ENCODE data around the gene RAB11B. TPM values are rescaled to one million over a fixed set of nuclear protein-coding genes. Genes with fewer than 3 reads are reported as not detected.
"Not testable (repeated sequence)": the region's sequence is repeated elsewhere in the genome, so short reads cannot be mapped to it uniquely, and the experiment has no call there.

The RAB11B gene
- total RNA-seq, 2 donors from 2014 or later, result 83.1 to 86.9 TPM

DNA sequence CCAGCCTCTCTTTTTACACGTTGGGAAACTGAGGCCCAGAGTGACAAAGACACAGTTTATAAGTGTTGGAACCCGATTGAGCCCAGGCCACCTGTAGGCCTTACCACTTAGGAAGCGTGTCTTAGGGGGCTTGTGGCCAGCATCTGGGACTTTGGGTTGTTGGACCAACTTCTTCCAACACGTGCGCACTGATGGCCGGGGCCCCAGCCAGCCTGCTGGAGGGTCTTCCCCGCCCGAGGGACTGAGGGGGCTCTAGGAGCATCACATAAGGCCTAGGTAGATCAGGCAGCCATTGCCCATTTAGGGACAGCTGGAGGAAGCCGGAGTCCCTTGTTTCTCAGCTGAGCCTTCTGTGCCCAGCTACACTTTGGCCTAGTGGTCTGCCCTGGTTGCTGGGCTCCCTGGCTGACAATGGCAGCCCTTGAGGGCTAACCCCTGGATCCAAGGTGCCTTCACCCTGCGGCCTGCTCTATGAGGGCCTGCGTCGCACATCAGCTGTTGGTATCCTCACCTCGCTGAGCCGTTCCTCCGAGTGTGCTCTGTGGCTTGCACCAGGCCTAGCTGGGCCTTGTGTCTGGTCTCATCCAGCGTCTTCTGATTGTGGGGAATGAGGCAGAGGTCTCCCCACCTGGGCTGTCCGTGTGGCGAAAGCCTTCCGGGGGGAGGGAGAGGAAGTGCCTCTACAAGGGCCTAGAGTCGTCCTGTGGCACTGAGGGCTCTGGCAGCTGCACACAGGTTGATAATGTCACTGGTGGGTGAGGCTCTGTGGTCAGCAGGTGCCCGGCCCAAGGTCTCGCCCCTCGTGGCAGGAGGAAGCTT is 1.2 kb downstream of the RAB11B start:
- peak; percentile 77 for DNase-seq (ENCODE audit: low spot score)
- intact Hi-C loops (cut with DNase I), result no loop called here

DNA sequence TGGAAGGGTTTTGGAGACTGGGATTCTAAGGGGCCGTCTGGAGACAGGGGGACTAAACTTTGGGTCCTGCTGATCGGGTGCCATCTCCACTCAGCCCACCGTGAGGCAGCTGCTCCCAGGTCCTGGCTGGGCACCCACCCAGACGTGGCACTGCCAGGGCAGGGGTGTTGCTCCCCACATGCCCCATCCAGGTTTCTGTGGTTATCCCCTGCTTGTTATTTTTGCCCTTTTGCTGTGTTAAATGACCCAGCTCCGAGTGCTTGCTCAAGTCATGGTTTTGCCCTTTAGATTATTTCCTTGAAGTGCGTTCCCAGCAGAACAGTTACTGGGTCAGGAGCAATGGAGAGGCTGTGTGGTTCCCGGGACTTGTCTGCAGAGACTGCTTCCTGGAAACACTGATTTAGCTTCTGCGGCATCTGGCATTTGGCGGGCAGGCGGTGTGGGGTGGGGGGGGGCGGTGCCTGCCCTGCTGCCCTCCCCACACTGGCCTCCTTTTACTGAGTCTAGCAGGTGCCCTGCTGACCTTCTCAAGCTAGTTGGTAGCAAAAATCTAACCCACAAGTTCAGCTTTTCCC is 1.9 kb downstream of the RAB11B start:
- intact Hi-C loops (cut with DNase I), result no loop called here
- DNase-seq (ENCODE audit: low spot score), result peak; percentile 82

GRCh38 chr19:8393192-8393870 is 3.2 kb downstream of the RAB11B start:
- intact Hi-C loops (cut with DNase I), result no loop called here
- DNase-seq (ENCODE audit: low spot score), result peak; percentile 63

- peak; percentile 58 for DNase-seq (ENCODE audit: low spot score)
- intact Hi-C loops (cut with DNase I), result no loop called here
These were observed 3.7 kb downstream of the RAB11B start for GRCh38 chr19:8393871-8394250.

- intact Hi-C loops (cut with DNase I), result loop anchor here (2.0 to 5.0 kb wide), 2 partner anchors 41 to 43 kb away; no protein-coding TSS in a partner anchor
These were observed 5.5 kb downstream of the RAB11B start for GRCh38 chr19:8395621-8396082.

GRCh38 chr19:8396185-8396562 is 6.0 kb downstream of the RAB11B start:
- peak; percentile 32 for DNase-seq (ENCODE audit: low spot score)
- intact Hi-C loops (cut with DNase I), result loop anchor here (2.0 to 5.0 kb wide), 2 partner anchors 41 to 44 kb away; no protein-coding TSS in a partner anchor

More at GRCh38 chr19:8395621-8396082, 5.5 kb downstream of the RAB11B start:
- DNase-seq (ENCODE audit: low spot score), result peak; percentile 58

- DNase-seq (ENCODE audit: low spot score), result peak; percentile 88
- intact Hi-C loops (cut with DNase I), result loop anchor here (2.0 to 5.0 kb wide), 2 partner anchors 42 to 44 kb away; no protein-coding TSS in a partner anchor
These were observed 6.5 kb downstream of the RAB11B start for GRCh38 chr19:8396563-8397203.

- intact Hi-C loops (cut with DNase I), result loop anchor here (2.0 to 5.0 kb wide), 2 partner anchors 42 to 45 kb away; no protein-coding TSS in a partner anchor
These were observed 7.1 kb downstream of the RAB11B start for GRCh38 chr19:8397271-8397670.

GRCh38 chr19:8397746-8398310 is 7.7 kb downstream of the RAB11B start:
- DNase-seq (ENCODE audit: low spot score), result peak; percentile 74
- intact Hi-C loops (cut with DNase I), result loop anchor here (2.0 to 5.0 kb wide), 2 partner anchors 43 to 46 kb away; no protein-coding TSS in a partner anchor

More at GRCh38 chr19:8397271-8397670, 7.1 kb downstream of the RAB11B start:
- peak; percentile 54 for DNase-seq (ENCODE audit: low spot score)

GRCh38 chr19:8398311-8398771 is 8.2 kb downstream of the RAB11B start:
- intact Hi-C loops (cut with DNase I), result loop anchor here in 1 of 2 donors (5.0 kb wide), 1 partner anchor 46 kb away; no protein-coding TSS in a partner anchor
- DNase-seq (ENCODE audit: low spot score), result no peak

DNA sequence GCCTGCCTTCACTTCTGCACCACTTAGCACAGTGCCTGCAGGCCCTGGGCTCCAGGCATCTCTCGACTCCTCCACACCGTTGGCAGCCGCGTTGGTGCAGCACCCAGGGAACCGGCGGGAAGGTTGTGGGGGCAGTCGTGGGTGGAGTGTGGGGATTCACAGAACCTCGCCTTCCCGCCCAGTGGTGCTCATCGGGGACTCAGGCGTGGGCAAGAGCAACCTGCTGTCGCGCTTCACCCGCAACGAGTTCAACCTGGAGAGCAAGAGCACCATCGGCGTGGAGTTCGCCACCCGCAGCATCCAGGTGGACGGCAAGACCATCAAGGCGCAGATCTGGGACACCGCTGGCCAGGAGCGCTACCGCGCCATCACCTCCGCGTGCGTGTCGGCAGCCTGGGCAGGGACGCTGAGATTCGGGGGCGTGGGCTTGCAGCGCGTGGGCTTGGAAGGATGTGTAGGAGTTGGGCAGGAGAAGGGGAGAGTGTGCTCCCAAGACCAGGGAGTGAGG is 9.6 kb downstream of the RAB11B start:
- peak; percentile 83 for DNase-seq (ENCODE audit: low spot score)
- intact Hi-C loops (cut with DNase I), result loop anchor here in 1 of 2 donors (5.0 to 10.0 kb wide), 2 partner anchors 47 to 95 kb away; no protein-coding TSS in a partner anchor

GRCh38 chr19:8401981-8402411 is 11.8 kb downstream of the RAB11B start:
- intact Hi-C loops (cut with DNase I), result loop anchor here in 1 of 2 donors (10.0 kb wide), 1 partner anchor 93 kb away; no protein-coding TSS in a partner anchor
- DNase-seq (ENCODE audit: low spot score), result peak; percentile 65

DNA sequence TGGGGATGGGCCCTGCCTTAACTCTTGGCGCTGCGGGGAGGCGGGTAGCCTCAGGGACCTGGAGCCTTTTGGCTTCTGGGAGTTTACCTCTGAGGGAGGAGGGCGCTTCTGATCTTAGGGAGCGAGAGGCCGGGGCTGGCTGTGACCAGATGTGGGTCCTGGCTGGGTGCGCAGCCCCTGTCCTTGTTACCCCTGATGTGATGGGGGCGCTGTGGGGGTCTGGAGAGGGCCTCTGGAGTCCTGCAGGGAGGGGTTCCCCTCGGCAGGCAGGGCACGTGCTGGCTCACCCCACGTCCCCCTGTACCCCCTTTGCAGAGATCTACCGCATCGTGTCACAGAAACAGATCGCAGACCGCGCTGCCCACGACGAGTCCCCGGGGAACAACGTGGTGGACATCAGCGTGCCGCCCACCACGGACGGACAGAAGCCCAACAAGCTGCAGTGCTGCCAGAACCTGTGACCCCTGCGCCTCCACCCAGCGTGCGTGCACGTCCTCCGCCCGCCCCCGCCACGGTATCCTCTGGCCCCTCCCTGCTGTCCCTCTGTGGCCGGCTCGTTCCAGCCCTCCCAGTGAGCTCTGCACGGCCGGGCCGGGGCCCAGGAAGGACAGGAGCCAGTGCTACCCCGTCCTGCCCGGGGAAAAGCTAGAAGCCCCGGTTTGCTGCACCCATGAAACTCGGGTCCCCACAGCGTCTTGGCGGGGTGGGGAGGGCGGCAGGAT is 13.1 kb downstream of the RAB11B start:
- DNase-seq (ENCODE audit: low spot score), result peak; percentile 79
- intact Hi-C loops (cut with DNase I), result loop anchor here in 1 of 2 donors (10.0 kb wide), 1 partner anchor 92 kb away; no protein-coding TSS in a partner anchor

- intact Hi-C loops (cut with DNase I), result loop anchor here in 1 of 2 donors (10.0 kb wide), 1 partner anchor 91 kb away; no protein-coding TSS in a partner anchor
- no peak for DNase-seq (ENCODE audit: low spot score)
These were observed 13.6 kb downstream of the RAB11B start for GRCh38 chr19:8403820-8404109.

DNA sequence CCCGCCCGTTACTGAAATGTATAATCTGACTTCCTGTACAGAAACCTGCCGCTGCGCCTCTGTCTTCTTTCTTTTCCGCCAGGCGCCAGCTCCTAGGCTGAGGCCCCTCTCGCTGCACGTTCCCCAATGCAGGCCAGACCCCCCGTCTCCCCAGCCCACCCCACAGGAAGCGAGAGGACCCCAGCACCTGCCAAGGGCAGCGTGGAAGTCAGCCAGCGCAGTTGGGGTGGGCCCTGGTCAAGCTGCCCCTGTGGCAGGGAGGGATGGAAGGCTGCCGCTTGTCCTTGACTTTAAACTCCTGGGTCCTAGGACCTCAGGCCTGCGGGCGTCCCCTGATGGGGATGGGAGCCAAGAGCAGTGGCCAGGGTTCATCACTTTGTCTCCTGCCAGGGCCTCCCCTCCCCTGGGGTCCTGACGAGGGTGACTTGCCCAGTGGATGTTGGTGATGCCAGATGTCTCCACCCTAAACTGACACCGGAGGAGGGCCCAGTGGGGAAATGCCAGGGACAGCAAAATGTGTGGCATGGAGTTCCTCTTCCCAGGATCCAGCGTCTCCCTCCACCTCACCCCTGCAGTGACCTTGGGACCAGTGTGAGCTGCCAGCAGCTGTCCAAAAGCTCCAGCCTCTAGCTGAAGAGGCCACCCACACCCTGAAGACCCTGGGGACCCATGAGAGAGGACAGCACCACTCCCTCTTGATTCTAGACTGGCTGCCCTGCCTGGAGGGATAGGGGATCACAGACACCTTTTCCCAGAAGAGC is 14.4 kb downstream of the RAB11B start:
- intact Hi-C loops (cut with DNase I), result loop anchor here in 1 of 2 donors (10.0 kb wide), 1 partner anchor 90 kb away; no protein-coding TSS in a partner anchor

DNA sequence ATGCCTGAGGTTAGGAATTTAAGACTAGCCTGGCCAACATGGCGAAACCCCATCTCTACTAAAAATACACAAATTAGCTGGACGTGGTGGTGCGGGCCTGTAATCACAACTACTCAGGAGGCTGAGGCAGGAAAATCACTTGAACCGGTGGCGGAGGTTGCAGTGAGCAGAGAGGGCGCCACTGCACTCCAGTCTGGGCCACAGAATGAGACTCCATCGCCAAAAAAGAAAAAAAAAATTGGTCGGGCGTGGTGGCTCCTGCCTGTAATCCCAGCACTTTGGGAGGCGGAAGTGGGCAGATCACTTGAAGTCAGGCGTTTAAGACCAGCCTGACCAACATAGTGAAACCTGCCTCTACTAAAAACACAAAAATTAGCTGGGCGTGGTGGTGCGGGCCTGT is 20.6 kb downstream of the RAB11B start:
- intact Hi-C loops (cut with DNase I), result loop anchor here in 1 of 2 donors (5.0 kb wide), 1 partner anchor 102 kb away; the partner anchor contains the start of gene ZNF414
- DNase-seq (ENCODE audit: low spot score), result not testable (repeated sequence)

More for the DNA sequence above, 14.4 kb downstream of the RAB11B start:
- no peak for DNase-seq (ENCODE audit: low spot score)
